OCI-M2 (cell line): ENCODE results near the gene PLA2G2A.

ENCODE experiments used
- DNase-seq: peaks from one replicate; lab custom pipeline; 2025; ENCODE audit not compliant: unreplicated experiment; lab: John Stamatoyannopoulos, UW

PLA2G2A gene

GRCh38 chr1:19974822-19975416 lies 4.5 kb downstream of the PLA2G2A start:
- DNase-seq: no peak

GRCh38 chr1:19973616-19974015 lies 5.8 kb downstream of the PLA2G2A start:
- no peak for DNase-seq

GRCh38 chr1:19971664-19972063 lies 7.8 kb downstream of the PLA2G2A start:
- DNase-seq: no peak

GRCh38 chr1:19969898-19970660 lies 9.3 kb downstream of the PLA2G2A start:
- DNase-seq: no peak

GRCh38 chr1:19967808-19968207 lies 11.6 kb downstream of the PLA2G2A start:
- no peak for DNase-seq

- no peak for DNase-seq
These were observed 14.9 kb downstream of the PLA2G2A start for GRCh38 chr1:19964542-19964941.

GRCh38 chr1:19963636-19964035 lies 15.8 kb downstream of the PLA2G2A start:
- DNase-seq: no peak

- DNase-seq: no peak
These were observed 18.8 kb downstream of the PLA2G2A start for GRCh38 chr1:19960591-19960990.

- DNase-seq: no peak
These were observed 21.6 kb downstream of the PLA2G2A start for GRCh38 chr1:19957779-19958178.

- no peak for DNase-seq
These were observed 23.8 kb downstream of the PLA2G2A start for GRCh38 chr1:19955534-19956170.

- DNase-seq: no peak
These were observed 25.4 kb downstream of the PLA2G2A start for GRCh38 chr1:19954059-19954458.

GRCh38 chr1:19949016-19949415 lies 30.4 kb downstream of the PLA2G2A start:
- DNase-seq: no peak

- DNase-seq: no peak
These were observed 32.4 kb downstream of the PLA2G2A start for GRCh38 chr1:19946971-19947370.

- DNase-seq: no peak
These were observed 33.1 kb downstream of the PLA2G2A start for GRCh38 chr1:19946331-19946751.

- no peak for DNase-seq
These were observed 33.5 kb downstream of the PLA2G2A start for GRCh38 chr1:19945914-19946313.

- DNase-seq: no peak
These were observed 36.8 kb downstream of the PLA2G2A start for GRCh38 chr1:19942657-19943056.

GRCh38 chr1:19942088-19942487 lies 37.3 kb downstream of the PLA2G2A start:
- no peak for DNase-seq

- DNase-seq: no peak
These were observed 38.2 kb downstream of the PLA2G2A start for GRCh38 chr1:19941206-19941568.

GRCh38 chr1:19940486-19941205 lies 38.8 kb downstream of the PLA2G2A start:
- DNase-seq: no peak

GRCh38 chr1:19938472-19938871 lies 40.9 kb downstream of the PLA2G2A start:
- DNase-seq: no peak

- DNase-seq: no peak
These were observed 43.2 kb downstream of the PLA2G2A start for GRCh38 chr1:19936061-19936750.
